HG02623 (cell line): ENCODE results near the gene PHACTR3.

ENCODE experiments used
- ATAC-seq: cut with Tn5 transposase; IDR thresholded peaks from one replicate; pipeline ENCODE4 v1.9.1; 2021; ENCODE audit warnings: moderate library complexity; ENCODE audit not compliant: unreplicated experiment

PHACTR3 gene

GRCh38 chr20:59823030-59823423, 218.7 kb downstream of the PHACTR3 start:
- no peak for ATAC-seq

DNA sequence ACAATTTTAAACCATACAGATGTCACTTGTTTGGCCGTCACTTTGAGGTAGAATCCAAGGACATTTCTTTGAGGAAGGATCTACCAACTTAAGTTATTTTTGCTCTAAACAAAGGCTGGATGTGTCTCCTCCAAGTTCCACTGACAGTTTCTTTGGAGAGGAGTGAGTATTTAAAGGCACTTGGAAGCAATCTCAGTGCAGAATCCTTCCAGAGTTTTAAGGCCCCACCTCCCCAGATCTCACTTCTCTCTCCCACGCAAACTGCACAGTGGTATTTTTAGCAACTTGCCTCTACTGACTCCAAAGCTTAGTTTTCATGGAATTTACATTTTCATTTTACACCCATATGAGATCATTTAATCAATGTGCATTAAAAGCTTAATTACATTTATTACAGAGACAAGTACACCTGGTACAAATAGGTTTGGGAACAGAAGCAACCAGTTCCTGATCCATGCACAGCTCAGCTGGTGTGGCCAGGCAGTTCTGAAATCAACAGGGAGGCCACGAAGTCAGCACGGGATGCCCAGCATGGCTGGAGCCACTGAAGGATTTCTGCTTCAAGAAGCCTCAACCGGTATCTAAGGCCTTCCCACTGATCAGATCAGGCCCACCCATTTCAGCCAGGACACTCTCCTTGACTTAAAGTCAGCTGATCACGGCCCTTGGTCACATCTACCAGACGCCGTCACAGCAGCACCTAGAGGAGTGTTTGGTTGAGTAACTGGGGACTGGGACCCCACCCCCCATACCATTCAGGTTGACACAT, 219.3 kb downstream of the PHACTR3 start:
- no peak for ATAC-seq

- ATAC-seq = no peak
Observed at GRCh38 chr20:59824711-59825562, 220.6 kb downstream of the PHACTR3 start.

DNA sequence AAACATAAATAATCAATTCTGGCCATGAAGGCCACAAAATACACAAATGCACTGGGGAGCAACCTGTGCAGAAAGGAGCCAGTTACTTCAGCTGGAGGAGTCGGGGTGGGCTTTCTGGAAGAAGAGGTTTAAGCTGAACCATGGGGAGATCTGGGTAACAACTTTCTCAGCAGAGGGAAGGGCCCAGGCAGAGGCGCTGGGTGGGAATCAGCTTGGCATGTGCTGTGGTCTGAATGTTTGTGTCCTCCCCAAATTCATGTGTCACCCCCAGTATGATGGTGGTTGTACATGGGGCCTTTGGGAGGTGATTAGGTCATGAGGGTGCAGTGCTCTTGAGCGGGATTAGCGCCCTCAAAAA, 221.2 kb downstream of the PHACTR3 start:
- ATAC-seq = no peak

- ATAC-seq = no peak
Observed at GRCh38 chr20:59825944-59826759, 221.8 kb downstream of the PHACTR3 start.

DNA sequence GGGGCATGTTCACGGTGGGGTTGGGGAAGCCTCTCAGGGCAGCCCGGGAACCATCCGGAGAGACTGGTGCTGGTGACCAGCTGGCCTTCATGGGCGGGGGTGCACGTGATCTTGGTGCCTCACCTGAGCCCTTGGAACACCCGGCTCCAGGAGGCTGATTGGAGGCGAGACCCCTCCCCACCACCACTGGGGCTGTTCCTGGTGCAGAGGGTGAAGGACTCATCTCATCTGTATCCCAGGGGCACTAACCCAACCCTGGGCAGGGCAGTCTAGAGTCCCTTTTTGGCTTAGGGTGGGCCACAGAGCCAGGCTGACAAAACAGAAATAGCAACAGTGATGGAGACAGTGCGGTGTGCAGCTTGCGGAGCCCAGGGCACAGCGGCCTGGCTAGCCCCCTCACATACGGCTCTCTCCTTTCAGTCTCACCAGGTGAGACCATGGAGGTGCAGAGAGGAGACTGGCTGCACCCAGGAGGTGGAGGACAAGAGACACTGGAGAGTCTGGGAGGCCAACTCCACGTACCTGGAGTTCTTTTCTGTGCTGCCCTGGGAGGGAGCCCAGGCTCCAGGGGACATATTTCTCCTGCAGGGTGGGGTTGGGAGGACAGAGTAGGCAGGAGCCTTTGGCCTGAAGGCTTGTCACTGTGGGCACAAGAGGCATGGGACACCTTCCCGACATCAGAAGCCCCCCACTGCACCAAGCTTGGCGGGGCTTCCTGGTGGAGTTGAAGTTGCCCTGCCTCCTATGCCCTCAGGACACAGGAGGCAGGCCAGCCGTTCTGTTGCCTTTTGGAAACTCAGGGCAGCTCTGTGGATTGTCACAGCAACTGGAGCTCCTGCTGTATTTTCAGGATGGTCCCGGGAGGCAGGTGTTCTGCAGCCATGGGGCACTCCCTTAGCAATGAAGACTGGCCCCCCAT, 223.1 kb downstream of the PHACTR3 start:
- ATAC-seq = no peak

DNA sequence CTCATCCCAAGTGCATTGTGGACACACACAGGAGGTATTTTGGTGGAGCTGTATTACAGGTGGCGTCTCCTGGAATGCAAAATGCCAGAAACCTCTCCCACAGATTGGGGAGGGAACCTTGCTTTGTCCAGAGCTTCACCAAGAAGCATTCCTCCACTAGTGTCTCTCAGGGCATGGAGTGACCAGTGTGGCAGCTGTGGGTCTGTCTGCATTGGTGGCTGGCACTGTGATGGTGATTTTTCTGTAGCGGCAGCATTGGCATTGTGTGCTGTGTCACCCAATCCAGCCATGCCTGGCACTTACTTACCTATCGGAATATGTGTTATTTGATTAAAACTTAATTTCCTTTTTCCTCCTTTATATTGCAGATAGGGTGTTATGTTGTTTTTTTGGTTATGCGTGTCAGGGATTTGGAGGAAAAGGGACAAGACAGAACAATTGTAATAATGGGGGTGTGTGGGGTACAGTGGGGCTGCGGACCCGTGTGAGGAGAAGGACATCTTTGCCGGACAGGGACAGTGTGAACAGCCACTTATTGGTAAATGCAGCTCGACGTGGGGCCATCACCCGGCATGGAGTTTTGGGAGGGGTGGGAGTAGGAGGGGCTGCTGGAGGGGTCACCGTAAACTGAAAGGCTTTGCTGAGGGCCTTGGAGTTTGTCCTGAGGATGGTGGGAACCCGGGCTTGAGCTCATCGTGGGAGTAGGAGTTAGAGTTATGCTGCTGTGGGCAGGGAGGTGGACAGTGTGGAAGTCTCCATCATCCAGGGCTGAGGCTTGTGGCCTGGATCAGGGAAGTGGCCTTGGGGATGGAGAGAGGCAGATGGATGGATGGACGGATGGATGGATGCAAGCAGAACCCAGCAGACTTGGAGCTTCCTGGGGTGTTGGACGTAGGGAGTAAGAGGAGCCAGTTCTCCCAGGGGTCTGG, 224.0 kb downstream of the PHACTR3 start:
- no peak for ATAC-seq

DNA sequence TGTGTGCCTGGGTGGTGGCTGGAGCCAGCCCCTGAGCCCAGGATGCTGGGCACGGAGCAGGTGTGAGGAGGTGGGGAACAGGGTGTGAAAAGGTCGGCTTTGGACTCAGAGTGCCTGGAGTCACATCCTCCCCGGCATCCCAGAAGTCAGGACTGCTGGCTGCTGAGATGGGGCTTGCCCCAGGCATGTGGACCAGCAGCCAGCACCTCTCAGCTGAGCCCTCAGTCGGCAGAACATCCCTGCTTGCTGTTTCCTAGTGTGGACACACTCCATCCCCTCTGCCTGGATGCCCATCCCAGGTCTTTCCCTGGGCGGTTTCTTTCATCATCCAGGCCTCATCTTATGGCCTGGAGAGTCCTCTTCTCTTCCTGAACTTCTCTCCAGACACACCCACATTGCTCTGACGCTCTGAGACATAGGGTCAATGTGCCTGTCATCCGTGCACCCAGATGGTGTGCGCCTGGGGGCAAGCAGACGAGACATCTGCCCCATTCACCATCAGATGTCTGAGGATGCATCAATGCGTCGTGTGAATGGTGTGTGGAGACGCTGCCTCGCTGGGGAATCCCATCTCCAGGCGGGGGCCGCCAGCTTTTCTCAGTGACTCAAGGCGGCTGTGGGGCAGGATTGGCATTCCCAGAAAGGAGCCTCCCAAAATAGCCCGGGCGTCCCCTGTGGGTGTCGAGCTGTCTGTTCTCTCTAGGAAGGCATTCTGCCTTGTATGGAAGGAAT, 224.9 kb downstream of the PHACTR3 start:
- ATAC-seq = no peak

DNA sequence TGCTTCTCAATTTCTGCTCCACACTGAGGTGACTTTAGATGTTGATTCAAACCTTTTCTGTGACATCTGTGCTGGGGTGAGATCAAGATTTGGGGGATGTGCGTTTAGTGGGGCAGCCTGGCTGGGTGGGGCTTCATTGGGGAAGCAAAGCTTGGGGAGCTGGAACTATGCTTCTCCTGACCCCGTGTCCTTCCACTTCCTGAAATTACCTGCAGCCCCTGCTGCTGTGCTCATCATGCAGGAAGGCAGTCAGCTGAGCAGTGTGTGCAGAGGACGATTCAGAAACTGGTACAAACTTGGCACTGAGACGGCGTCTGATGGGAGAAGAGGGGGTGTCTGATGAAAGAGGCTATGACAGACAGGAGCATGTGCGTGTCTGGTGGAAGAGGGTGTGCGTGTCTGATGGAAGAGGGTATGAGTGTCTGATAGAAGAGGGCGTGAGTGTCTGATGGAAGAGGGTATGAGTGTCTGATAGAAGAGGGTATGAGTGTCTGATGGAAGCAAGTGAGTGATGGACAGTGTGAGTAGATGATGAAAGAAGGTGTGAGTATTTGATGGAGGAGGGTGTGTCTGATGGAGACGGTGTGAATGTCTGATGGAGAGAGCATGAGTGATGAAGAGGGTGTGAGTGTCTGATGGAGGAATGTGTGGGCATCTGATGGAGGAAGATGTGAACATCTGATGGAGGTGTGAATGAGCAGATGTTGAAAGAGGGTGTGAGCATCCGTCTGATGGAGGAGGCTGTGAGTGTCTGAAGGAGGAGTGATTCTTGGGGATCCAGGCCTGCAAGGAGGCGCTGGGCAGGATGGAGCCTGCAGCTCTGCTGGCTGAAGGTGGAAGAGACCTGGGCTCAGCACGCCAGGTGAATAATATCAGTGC, 225.7 kb downstream of the PHACTR3 start:
- no peak for ATAC-seq

- ATAC-seq = no peak
Observed at GRCh38 chr20:59830665-59831023, 226.3 kb downstream of the PHACTR3 start.

DNA sequence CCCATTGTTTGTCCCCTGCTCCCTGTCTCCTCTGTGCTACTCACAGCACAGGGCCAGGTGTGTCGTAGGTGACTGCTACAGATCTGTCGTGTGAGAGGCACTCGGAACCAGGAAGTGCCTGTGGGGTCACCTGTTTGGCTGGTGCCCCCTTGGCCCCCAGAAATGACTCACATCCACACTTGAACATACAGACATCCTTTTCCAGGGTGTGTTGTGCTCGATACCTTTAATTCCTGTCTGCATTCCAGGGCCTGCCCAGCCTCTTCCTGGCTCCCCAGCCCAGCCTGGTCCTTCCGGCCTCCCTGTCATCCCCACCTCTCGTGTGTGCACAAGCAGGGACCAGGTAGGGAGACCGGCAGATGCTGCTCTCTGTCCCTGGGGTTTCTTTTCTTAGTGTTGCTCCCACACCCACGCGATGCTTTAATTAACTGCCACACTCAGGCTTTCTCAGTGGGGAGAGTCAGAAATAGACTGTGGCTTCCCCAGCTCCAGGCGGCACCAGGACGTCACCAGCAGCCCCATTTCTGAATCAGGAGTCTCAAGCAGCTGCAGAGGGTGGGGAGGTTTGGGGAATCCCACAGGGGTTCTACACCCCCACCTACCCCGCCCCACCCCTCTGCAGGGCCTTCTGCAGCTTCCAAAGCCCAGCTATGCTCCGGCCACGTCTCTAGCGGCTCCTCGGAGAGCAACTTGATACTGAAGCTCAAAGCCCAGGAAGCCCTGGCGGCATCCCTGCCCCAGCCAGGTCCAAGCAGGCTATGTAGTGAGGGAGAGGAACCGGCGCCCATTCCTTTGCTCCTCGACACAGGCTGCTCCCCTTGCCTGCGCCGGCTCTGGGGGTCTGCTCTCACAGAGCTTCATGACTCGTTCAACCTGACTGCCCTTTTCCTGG, 226.9 kb downstream of the PHACTR3 start:
- ATAC-seq = no peak

GRCh38 chr20:59831916-59832270, 227.6 kb downstream of the PHACTR3 start:
- ATAC-seq = no peak

DNA sequence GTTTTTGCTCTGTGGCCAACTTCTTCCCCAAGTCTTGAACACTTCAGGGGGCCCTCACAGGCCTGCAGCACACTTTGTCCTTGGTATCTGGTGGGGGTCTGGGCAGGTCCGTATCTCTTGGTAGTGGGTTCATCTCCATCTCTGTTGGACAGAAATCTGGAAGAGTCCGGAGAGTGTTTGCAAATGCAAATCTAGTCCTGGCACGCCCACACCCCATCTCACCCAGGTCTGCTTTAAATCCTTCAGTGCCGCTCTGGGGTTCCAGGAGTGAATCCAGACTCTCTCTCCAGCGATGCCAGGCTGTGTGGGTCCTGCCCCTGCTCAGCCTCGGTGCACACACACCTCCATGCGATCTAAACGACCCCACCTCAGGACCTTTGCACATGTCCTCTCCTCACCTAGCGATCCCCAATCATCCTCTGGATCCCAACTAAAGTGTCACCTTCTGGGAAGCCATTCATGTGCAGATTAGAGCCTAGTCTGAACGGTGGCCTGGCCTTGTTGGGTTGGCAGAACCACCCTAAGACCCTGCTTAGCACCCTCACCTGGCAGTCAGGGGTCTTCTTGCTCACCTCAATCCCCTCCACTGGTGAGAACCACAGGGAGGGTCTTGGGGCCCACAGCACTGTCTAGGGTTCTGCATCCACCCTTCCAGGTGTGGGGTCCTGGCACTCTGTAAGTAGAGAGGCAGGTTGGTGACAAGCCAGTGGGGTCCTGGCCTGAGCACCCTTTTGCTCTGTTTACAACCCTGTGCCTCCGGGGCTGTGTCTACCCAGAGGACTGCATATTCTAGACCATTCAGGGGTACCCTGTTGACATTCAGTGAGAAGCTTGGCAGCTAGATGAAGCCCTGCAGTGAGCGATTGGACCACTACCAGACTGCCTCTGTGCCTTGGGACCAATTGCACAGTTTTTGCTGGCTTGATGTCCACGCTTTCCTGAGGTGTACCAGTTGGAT, 228.3 kb downstream of the PHACTR3 start:
- no peak for ATAC-seq

DNA sequence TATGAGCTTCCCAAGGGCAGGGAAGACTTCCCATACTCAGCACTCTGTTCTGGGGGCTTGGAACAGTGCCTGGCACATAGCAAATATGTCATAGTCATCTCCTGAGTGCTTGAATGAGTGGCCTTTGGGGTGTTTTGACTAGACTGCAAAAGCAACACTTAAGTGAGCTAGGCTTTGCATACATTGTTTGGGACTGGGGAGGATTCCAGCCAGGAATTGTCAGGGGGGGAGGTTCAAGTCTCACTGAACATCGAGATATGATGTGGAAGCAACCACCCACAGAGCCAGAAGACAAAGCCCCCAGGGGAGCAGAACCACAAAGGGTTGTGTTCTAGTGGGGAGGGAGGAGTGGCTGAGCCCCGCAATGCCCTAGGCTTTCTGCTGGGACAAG, 230.7 kb downstream of the PHACTR3 start:
- ATAC-seq = no peak

GRCh38 chr20:59835448-59836395, 231.4 kb downstream of the PHACTR3 start:
- ATAC-seq = no peak
